C4-2B (cell line): ENCODE measurements around the gene SAMD4B.

Experiments used
- CTCF ChIP-seq: fragments of 450-650 bp; conservative IDR thresholded peaks from 2 replicates; pipeline ENCODE4 v1.5.1; 2017; ENCODE audit warnings: mild to moderate bottlenecking
- ZFX ChIP-seq: fragments of 450-650 bp; IDR thresholded peaks from 2 replicates; pipeline ENCODE4 v1.6.1; 2017

DNA sequence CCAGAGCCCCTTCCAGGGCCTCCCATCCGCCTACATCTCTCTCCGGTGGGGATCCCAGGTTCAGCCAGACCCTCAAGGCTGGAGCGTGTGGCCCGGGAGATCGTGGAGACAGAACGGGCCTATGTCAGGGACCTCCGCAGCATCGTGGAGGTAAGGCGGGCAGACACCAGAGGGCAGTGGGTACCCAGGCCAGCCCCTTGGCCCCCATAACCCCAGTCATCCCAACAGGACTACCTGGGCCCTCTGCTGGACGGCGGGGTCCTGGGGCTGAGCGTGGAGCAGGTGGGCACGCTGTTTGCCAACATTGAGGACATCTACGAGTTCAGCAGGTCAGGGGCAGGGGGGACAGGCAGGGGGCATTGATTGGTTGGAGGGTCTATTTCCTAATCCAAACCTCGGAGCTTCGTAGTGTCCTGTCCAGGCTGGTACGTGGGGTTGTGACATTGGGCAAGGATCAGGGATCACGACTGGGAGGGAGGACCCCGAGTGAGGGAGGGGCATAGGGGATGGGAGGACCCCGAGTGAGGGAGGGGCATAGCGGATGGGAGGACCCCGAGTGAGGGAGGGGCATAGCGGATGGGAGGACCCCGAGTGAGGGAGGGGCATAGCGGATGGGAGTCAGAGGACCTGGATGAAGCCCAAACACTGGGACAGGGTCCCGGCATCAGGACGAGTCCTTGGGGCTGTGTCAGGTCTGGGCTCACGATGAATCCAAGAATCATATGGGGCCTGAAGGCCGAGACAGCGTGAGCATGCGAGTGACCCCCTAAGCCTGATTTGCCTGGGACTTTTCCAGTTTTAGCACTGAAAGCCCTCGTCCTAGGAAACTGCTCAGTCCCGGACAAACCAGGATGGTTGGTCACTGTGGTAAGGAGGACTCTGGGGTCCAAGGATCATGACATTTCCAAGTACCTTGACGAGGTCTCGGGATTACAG, 73.2 kb downstream of the SAMD4B start:
- no peak for TF ChIP-seq CTCF
- no peak for TF ChIP-seq ZFX
